ENCODE results near the gene HBG2. TPM values are rescaled to one million over a fixed set of nuclear protein-coding genes. Genes with fewer than 3 reads are reported as not detected.

The HBG2 gene
- total and polyA plus RNA-seq, 10 of the 15 experiments (the other 5 are each of a cell fraction or from before 2014, with no cell fraction given): 1.1 to 8.3 (median 2.9) TPM; not detected in 5

- no peak for TF ChIP-seq E2F8 (IDR thresholded peaks at IDR 0.05; ENCODE audit: low read depth, partially characterized antibody)
- TF ChIP-seq MYB (IDR thresholded peaks at IDR 0.05; ENCODE audit: borderline replicate concordance, low read depth, low read length): no peak
- TF ChIP-seq TCF12 (IDR thresholded peaks at IDR 0.05; ENCODE audit: low read depth, low read length): no peak
- TF ChIP-seq ASH2L (IDR thresholded peaks at IDR 0.05; ENCODE audit: borderline replicate concordance, low read depth): no peak
- TF ChIP-seq CEBPZ (IDR thresholded peaks at IDR 0.05; ENCODE audit: low read depth, low read length): no peak
- TF ChIP-seq TAF1 (IDR thresholded peaks at IDR 0.05; ENCODE audit: borderline replicate concordance, low read depth, low read length): no peak
- TF ChIP-seq SPI1 (IDR thresholded peaks at IDR 0.05; ENCODE audit: borderline replicate concordance, insufficient read depth, low read depth, low read length): no peak
- TF ChIP-seq KLF5 (IDR thresholded peaks at IDR 0.05; ENCODE audit: partially characterized antibody): no peak
- no peak for TF ChIP-seq ZSCAN29 (IDR thresholded peaks at IDR 0.05)
- no peak for TF ChIP-seq MXI1 (IDR thresholded peaks at IDR 0.05; ENCODE audit: low read depth, low read length)
- TF ChIP-seq USF1 (IDR thresholded peaks at IDR 0.05; ENCODE audit: borderline replicate concordance, extremely low read length, insufficient read depth, low read depth, low read length): no peak
Measured at GRCh38 chr11:5304046-5304445, 49.5 kb upstream of the HBG2 start (continued).

Data from GM12878 (cell line).